ENCODE data around the gene SYNGR2.

DNA sequence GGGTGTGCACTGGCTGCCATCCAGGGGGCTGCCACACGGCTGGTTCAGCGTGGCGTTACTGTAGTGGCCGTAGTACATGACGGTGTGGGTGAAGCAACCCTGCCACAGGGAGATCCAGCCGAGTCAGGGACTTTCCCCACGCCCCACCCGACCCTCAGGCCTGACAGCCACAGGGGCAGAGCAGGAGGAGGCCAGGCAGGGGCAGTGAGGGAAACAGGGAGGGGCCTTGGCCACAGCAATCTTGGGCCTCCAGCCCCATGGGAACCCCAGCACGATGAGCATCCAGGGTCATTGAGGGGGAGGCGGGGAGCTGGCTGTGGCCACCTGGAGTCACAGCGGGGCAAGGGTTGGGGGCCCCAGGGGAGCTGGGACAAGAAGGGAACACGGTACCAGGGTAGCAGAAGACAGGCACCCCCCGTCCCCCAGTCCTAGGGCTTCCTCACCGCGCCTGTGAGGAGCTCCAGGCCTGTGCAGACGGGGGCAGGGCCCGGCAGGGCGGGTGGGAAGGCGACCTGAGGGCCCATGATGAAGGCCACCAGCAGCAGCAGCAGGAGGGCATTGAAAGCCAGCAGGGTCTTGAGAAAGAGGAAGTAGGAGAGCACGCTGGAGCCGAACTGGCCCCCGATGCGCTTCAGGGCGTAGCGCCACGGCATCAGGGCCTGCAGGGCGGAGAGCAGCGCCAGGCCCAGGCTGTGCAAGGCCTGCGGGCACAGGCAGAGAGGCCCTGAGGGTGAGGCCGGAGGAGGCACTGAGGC, 44.1 kb upstream of the SYNGR2 start:
- TF ChIP-seq, protein P1, sequence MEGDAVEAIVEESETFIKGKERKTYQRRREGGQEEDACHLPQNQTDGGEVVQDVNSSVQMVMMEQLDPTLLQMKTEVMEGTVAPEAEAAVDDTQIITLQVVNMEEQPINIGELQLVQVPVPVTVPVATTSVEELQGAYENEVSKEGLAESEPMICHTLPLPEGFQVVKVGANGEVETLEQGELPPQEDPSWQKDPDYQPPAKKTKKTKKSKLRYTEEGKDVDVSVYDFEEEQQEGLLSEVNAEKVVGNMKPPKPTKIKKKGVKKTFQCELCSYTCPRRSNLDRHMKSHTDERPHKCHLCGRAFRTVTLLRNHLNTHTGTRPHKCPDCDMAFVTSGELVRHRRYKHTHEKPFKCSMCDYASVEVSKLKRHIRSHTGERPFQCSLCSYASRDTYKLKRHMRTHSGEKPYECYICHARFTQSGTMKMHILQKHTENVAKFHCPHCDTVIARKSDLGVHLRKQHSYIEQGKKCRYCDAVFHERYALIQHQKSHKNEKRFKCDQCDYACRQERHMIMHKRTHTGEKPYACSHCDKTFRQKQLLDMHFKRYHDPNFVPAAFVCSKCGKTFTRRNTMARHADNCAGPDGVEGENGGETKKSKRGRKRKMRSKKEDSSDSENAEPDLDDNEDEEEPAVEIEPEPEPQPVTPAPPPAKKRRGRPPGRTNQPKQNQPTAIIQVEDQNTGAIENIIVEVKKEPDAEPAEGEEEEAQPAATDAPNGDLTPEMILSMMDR (conservative IDR thresholded peaks at IDR 0.05 in 1 of 2, IDR thresholded peaks at IDR 0.05 in 1 of 2; ENCODE audit: low read depth in 1 of 2, low read length in 2 of 2): no peak
- no peak for TF ChIP-seq EZH2 (IDR thresholded peaks at IDR 0.05; ENCODE audit: low read length, missing control alignments)
